SKM-1 (cell line): Measurements from ENCODE around the gene AFF4.
A peak's percentile ranks its signal among the peaks of the same experiment; 100 is the strongest.

Source experiments
- DNase-seq: peaks from one replicate; lab custom pipeline; 2025; ENCODE audit not compliant: unreplicated experiment; lab: John Stamatoyannopoulos, UW

AFF4 gene

GRCh38 chr5:132829742-132830435, 133.5 kb downstream of the AFF4 start:
- peak; percentile 36 for DNase-seq

GRCh38 chr5:132828846-132829494, 134.5 kb downstream of the AFF4 start:
- no peak for DNase-seq

GRCh38 chr5:132827943-132828673, 135.3 kb downstream of the AFF4 start:
- DNase-seq, result no peak

- DNase-seq, result no peak
Measured at GRCh38 chr5:132826424-132827082, 136.9 kb downstream of the AFF4 start.

- no peak for DNase-seq
Measured at GRCh38 chr5:132825834-132826391, 137.5 kb downstream of the AFF4 start.
